Heart left ventricle (tissue), 16 donors: ENCODE measurements around the gene CD48. TPM values are rescaled to one million over a fixed set of nuclear protein-coding genes. Genes with fewer than 3 reads are reported as not detected.
A peak's percentile ranks its signal among the peaks of the same experiment; 100 is the strongest.
"Not testable (repeated sequence)": the region's sequence is repeated elsewhere in the genome, so short reads cannot be mapped to it uniquely, and the experiment has no call there.

Experiments used
- ATAC-seq, 4 donors: fragments of 200-7000 bp; cut with Tn5 transposase; one replicate each; pipeline ENCODE4 v1.9.1; 2020 to 2022; ENCODE audit warnings: moderate library complexity in 4 of 4, mild to moderate bottlenecking in 3 of 4, moderate number of reproducible peaks in 1 of 4
- DNase-seq, 5 donors: peaks; one replicate each; pipeline ENCODE4 v3.0.0-alpha.2; 2020
- H3K27ac ChIP-seq, 12 donors: fragments of 200-600 bp; sonication (generic) in 4 of 12; one replicate each; pipeline versions ENCODE4 v1.5.0 to v1.8.0; 2016 to 2022; ENCODE audit warnings: mild to moderate bottlenecking in 2 of 12
- H3K27me3 ChIP-seq, 9 donors: fragments of 200-600 bp; sonication (generic) in 2 of 9; one replicate each; pipeline versions ENCODE4 v1.5.1 to v1.8.0; 2016 to 2022; ENCODE audit warnings: mild to moderate bottlenecking in 3 of 9
- H3K36me3 ChIP-seq, 9 donors: fragments of 200-600 bp; sonication (generic) in 2 of 9; one replicate each; pipeline versions ENCODE4 v1.5.0 to v1.8.0; 2018 to 2022; ENCODE audit warnings: mild to moderate bottlenecking in 2 of 9
- H3K4me1 ChIP-seq, 12 donors: fragments of 200-600 bp; sonication (generic) in 4 of 12; one replicate each; pipeline versions ENCODE4 v1.5.0 to v1.8.0; 2016 to 2022; ENCODE audit warnings: mild to moderate bottlenecking in 3 of 12
- H3K4me3 ChIP-seq, 12 donors: fragments of 200-600 bp; sonication (generic) in 4 of 12; one replicate each; pipeline versions ENCODE4 v1.5.0 to v1.8.0; 2017 to 2022; ENCODE audit warnings: mild to moderate bottlenecking in 9 of 12, moderate library complexity in 4 of 12
- H3K9me3 ChIP-seq, 12 donors: fragments of 200-600 bp; sonication (generic) in 4 of 12; one replicate each; pipeline versions ENCODE4 v1.5.0 to v1.8.0; 2016 to 2022; ENCODE audit warnings: mild to moderate bottlenecking in 1 of 12
- POLR2A ChIP-seq, 2 donors: fragments of 450-650 bp; IDR thresholded peaks; one replicate each; pipeline ENCODE4 v1.6.1; 2017; ENCODE audit warnings: antibody characterized with exemption in 2 of 2, mild to moderate bottlenecking in 2 of 2, moderate library complexity in 2 of 2
- WGBS, 4 donors: extraction: QIAGEN DNeasy Blood & Tissue Kit in 2 of 4; methylation state at CpG; one replicate each; pipeline versions ENCODE4 v1.1.5 to v1.1.7; 2013 to 2018; 5-methylcytosine and 5-hydroxymethylcytosine counted together
- intact Hi-C, 10 donors: fragments of 100-400 bp; cut with DNase I; formaldehyde crosslinking; loops; one replicate each; pipeline versions ENCODE4 v1.11.1 to v1.14.2; 2022
- polyA plus RNA-seq, 2 donors: library from polyadenylated mRNA; stranded (reverse); fragments of 200-250 nt; gene quantifications; one replicate each; pipeline ENCODE4 v1.2.3, GENCODE V29; 2013
- total RNA-seq, 9 donors: library from RNA; depleted of rRNA in 2 of 9; stranded (reverse); fragments of >200 nt in 2 of 9; fragmentation: NEBNext Ultra II Directional in 3 of 9; extraction: Animal tissue kit (Norgen Biotek cat#: 25700) in 3 of 9; gene quantifications; one replicate each; pipeline versions ENCODE4 v1.1.0 to v1.2.4, GENCODE V29; 2016 to 2023
- TF ChIP-seq, protein P1 (sequence below), 12 donors: fragments of 200-600 bp; sonication (generic) in 4 of 12; IDR thresholded peaks; one replicate each; pipeline versions ENCODE4 v1.5.0 to v1.8.0; 2018 to 2022; ENCODE audit warnings: antibody characterized with exemption in 12 of 12, mild to moderate bottlenecking in 5 of 12
- donor health status: ischemic (EF 13 %, LVEDD 7.1; RV severe dilation, severe dysfunction).
- donor health status: healthy with polysubstance abuse.
- donor health status: DM: no; HTN: yes; CAD: no.
- donor health status: DM: no; HTN: no; CAD: no.
- donor health status: ischemic (EF 25% LVEDD 6.9; RV normal size, moderate dysfunction).
- donor health status: ischemic (EF 25% LVEDD 5.7; RV mildly dilated, moderate dysfunction).
- donor health status: healthy.
- donor health status: DM: yes; HTN: yes; CAD: no.
- donor health status: ischemic (EF 35%, LVEDD 5.7; RV mildly dilated, moderate dysfunction).
- donor health status: nonischemic (EF 11% LVEDD 7.7; RV severe dilation, severe dysfunction).
- donor health status: DM: yes; HTN: yes; CAD: no.
- donor health status: PGD.
- donor health status: ischemic (EF 29% LVEDD 5.4; RV normal size, mild dysfunction).
- donor health status: nonischemic (EF 23%, LVEDD 6.1; RV moderate dilation, normal function).

The CD48 gene
- total and polyA plus RNA-seq, 11 donors, result 0.49 to 31.6 (median 0.71) TPM

DNA sequence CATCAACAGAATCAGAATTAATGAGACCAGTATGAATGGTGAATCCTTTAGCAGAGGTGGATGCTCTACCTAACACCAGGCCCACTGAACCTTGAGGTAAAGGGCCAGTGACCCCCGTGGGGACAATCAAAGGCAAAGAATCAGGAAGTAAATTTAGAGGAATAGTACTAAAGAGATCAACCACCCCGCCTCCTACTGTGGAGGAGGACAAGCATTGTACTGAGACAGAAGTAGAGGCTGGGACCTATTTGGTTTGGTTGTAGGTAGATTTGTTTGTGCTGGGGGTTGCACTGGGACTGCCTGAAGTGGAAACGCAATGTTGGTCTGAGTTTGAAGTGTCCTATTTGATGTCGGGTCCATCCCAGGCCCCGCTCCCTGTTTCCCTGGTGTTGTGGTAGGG lies 9.5 kb downstream of the CD48 start:
- Histone ChIP-seq H3K4me1 (peaks cover 0 to 59% (median 0%) of the 10 kb centered on the region in 12 donors), H3K9me3 (no peaks in the 10 kb centered on the region), H3K36me3 (no peaks in the 10 kb centered on the region), H3K27ac (no peak overlapping the region), H3K4me3 (no peak overlapping the region), H3K27me3 (no peaks in the 10 kb centered on the region)
- WGBS, 4 donors, result 81 to 91% (median 85%) methylated on average over 5 of the region's 5 CpGs
- intact Hi-C loops, result no loop called here
- no peak for ATAC-seq
- no peak for TF ChIP-seq POLR2A (IDR thresholded peaks at IDR 0.05)
- TF ChIP-seq, protein P1, sequence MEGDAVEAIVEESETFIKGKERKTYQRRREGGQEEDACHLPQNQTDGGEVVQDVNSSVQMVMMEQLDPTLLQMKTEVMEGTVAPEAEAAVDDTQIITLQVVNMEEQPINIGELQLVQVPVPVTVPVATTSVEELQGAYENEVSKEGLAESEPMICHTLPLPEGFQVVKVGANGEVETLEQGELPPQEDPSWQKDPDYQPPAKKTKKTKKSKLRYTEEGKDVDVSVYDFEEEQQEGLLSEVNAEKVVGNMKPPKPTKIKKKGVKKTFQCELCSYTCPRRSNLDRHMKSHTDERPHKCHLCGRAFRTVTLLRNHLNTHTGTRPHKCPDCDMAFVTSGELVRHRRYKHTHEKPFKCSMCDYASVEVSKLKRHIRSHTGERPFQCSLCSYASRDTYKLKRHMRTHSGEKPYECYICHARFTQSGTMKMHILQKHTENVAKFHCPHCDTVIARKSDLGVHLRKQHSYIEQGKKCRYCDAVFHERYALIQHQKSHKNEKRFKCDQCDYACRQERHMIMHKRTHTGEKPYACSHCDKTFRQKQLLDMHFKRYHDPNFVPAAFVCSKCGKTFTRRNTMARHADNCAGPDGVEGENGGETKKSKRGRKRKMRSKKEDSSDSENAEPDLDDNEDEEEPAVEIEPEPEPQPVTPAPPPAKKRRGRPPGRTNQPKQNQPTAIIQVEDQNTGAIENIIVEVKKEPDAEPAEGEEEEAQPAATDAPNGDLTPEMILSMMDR (IDR thresholded peaks at IDR 0.05), result no peak
- no peak for DNase-seq

DNA sequence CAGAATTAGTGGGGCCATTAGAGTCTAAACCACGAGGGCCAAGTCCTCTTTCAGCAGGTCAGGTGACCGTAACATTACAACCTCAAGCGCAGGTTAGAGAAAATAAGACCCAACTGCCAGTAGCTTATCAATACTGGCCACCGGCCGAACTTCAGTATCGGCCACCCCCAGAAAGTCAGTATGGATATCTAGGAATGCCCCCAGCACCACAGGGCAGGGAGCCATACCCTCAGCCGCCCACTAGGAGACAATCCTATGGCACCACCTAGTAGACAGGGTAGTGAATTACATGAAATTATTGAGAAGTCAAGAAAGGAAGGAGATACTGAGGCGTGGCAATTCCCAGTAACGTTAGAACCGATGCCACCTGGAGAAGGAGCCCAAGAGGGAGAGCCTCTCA lies 19.2 kb downstream of the CD48 start:
- DNase-seq, ATAC-seq: not testable (repeated sequence)

DNA sequence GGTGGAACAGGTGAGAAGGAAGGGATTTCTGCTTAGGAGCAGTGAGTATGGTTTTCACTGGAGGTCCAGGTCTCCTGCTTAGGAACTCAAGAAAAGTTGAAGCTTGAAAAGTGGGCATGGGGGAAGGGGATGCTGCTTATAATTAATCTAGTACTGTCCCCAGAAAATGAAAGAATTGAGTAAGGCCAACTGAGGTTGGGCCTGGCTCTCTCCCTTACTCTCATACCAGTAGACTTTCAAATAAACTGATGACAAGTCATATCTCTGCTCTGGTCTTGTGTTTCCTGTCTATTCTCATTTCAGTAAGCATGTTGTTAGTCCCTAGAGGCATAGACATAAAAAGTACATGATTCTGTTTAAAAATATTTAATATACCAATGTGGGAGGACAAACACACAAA lies 26.4 kb downstream of the CD48 start:
- intact Hi-C loops, result no loop called here
- Histone ChIP-seq H3K4me3 (no peak overlapping the region), H3K9me3 (no peaks in the 10 kb centered on the region), H3K27ac (peak overlapping the region in 1 of 12 donors; percentile 63), H3K27me3 (peaks cover 0 to 11% (median 0%) of the 10 kb centered on the region in 9 donors), H3K36me3 (peaks cover 0 to 24% (median 0%) of the 10 kb centered on the region in 9 donors), H3K4me1 (peaks cover 0 to 60% (median 0%) of the 10 kb centered on the region in 12 donors)
- TF ChIP-seq POLR2A (IDR thresholded peaks at IDR 0.05), result no peak
- TF ChIP-seq, protein P1 (IDR thresholded peaks at IDR 0.05), result no peak
- ATAC-seq (no peak), DNase-seq (no peak)

More for the DNA sequence above, 19.2 kb downstream of the CD48 start:
- TF ChIP-seq, protein P1 (IDR thresholded peaks at IDR 0.05), result peak in 1 of 12 donors; percentile 13
- H3K27ac ChIP-seq, H3K9me3 ChIP-seq, H3K27me3 ChIP-seq, H3K4me3 ChIP-seq, H3K36me3 ChIP-seq, intact Hi-C loops: not testable (repeated sequence)
- 80 to 93% (median 84%) methylated on average over 10 of the region's 10 CpGs for WGBS, 4 donors
- H3K4me1 ChIP-seq, result peaks cover 0 to 11% (median 0%) of the 10 kb centered on the region in 12 donors

DNA sequence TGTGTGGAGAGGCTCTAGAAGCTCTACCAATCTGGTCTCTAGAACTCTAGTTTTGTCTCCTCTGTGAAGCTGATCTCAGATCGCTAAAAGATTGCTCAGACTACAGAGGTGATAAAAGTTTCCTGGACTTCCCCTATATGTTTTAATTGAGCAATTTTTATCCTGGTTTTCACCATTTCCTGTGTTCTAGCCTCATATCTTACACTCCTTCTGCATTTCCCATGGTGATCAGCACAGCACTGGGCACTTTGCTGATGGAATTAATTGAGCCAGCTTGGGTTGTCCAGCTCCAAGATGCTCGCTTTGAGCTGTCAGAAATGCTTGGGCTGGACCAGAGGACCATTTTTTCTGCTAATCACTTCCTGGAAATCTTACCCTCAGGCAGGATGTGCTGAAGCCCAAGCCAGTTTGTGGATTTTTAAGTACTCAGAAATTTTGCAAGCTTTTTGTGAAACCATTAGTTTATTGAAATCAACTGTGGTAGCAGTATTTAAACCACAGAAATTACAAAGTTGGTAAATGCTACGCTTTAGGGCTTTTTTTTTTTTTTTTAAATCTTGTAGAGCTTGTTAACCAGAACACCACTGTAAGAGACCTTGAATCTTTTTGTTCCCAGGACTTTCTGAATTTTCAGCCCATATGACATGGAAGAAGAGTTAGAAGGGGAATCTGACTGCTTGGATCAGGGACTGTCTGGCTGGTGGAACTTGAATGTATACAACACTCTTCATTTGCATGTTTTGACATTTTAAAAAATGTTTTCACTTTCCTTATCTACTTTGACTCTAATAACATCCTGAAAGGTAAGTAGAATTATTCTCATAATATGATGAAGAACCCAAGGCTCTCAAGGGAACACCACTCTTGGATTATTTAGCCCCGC lies 28.4 kb downstream of the CD48 start:
- peaks cover 0 to 45% (median 0%) of the 10 kb centered on the region in 9 donors for H3K36me3 ChIP-seq
- peaks cover 0 to 51% (median 0%) of the 10 kb centered on the region in 12 donors for H3K4me1 ChIP-seq
- H3K27me3 ChIP-seq, result peaks cover 0 to 11% (median 5%) of the 10 kb centered on the region in 9 donors
- ATAC-seq (no peak), DNase-seq (no peak)
- TF ChIP-seq, protein P1 (IDR thresholded peaks at IDR 0.05), result no peak
- TF ChIP-seq POLR2A (IDR thresholded peaks at IDR 0.05), result no peak
- H3K4me3 ChIP-seq, result no peak overlapping the region
- H3K27ac ChIP-seq, result peak overlapping the region in 1 of 12 donors; percentile 63
- intact Hi-C loops, result loop anchor here in 2 of 10 donors (5.0 kb wide), 2 partner anchors 149 to 256 kb away; no protein-coding TSS in a partner anchor
- 74 to 83% (median 78%) methylated on average over 4 of the region's 4 CpGs for WGBS, 4 donors
- no peaks in the 10 kb centered on the region for H3K9me3 ChIP-seq
